ENCODE results near the gene FCSK.

The FCSK gene

GRCh38 chr16:70481929-70482536 is 27.6 kb downstream of the FCSK start:
- no peak for DNase-seq

- no peak for DNase-seq
Observed at GRCh38 chr16:70482624-70483023, 28.2 kb downstream of the FCSK start.

- DNase-seq: no peak
Observed at GRCh38 chr16:70483426-70483825, 29.0 kb downstream of the FCSK start.

- no peak for DNase-seq
Observed at GRCh38 chr16:70484867-70485266, 30.5 kb downstream of the FCSK start.

GRCh38 chr16:70490261-70490660 is 35.9 kb downstream of the FCSK start:
- DNase-seq: no peak

- no peak for DNase-seq
Observed at GRCh38 chr16:70493802-70494201, 39.4 kb downstream of the FCSK start.

GRCh38 chr16:70494202-70494770 is 39.9 kb downstream of the FCSK start:
- DNase-seq: no peak

- DNase-seq: no peak
Observed at GRCh38 chr16:70494777-70495176, 40.4 kb downstream of the FCSK start.

GRCh38 chr16:70495425-70496182 is 41.2 kb downstream of the FCSK start:
- DNase-seq: no peak

GRCh38 chr16:70496513-70496912 is 42.1 kb downstream of the FCSK start:
- peak; percentile 17 for DNase-seq

- no peak for DNase-seq
Observed at GRCh38 chr16:70508752-70509151, 54.4 kb downstream of the FCSK start.

GRCh38 chr16:70510216-70510615 is 55.8 kb downstream of the FCSK start:
- DNase-seq: no peak

- DNase-seq: no peak
Observed at GRCh38 chr16:70511833-70512232, 57.4 kb downstream of the FCSK start.

GRCh38 chr16:70512456-70512855 is 58.1 kb downstream of the FCSK start:
- no peak for DNase-seq

GRCh38 chr16:70520612-70521297 is 66.4 kb downstream of the FCSK start:
- no peak for DNase-seq

- DNase-seq: no peak
Observed at GRCh38 chr16:70522216-70523075, 68.1 kb downstream of the FCSK start.

- DNase-seq: peak; percentile 95
Observed at GRCh38 chr16:70523076-70523742, 68.8 kb downstream of the FCSK start, which contains the start of gene COG4. TSS of gene COG4 (minus strand) at chr16:70523554. CDS start at chr16:70523543, 11 bp downstream.

- DNase-seq: no peak
Observed at GRCh38 chr16:70523743-70524398, 69.5 kb downstream of the FCSK start, which contains the start of gene SF3B3. TSS of gene SF3B3 (plus strand) at chr16:70523816. CDS start at chr16:70526657, 2,841 bp downstream.

- DNase-seq: peak; percentile 32
Observed at GRCh38 chr16:70524399-70524825, 70.0 kb downstream of the FCSK start.

- no peak for DNase-seq
Observed at GRCh38 chr16:70526403-70526802, 72.0 kb downstream of the FCSK start.

- no peak for DNase-seq
Observed at GRCh38 chr16:70527315-70527996, 73.1 kb downstream of the FCSK start.

All from stimulated activated CD4-positive, alpha-beta T cell treated with anti-CD3 and anti-CD28 coated beads, Interleukin-15, amount 100 ng/mL, for 24 hours (primary cell).